NCI-H1694 (cell line): Measurements from ENCODE around the gene ARID3C.
A peak's percentile ranks its signal among the peaks of the same experiment; 100 is the strongest.

ENCODE experiments used
- DNase-seq: peaks from one replicate; lab custom pipeline; 2025; lab: John Stamatoyannopoulos, UW

ARID3C gene

GRCh38 chr9:34627716-34628655, 880 bp downstream of the ARID3C start:
- DNase-seq, result no peak

- no peak for DNase-seq
These were observed 3.7 kb downstream of the ARID3C start for GRCh38 chr9:34625186-34625486.

- DNase-seq, result no peak
These were observed 4.2 kb downstream of the ARID3C start for GRCh38 chr9:34624475-34625185.

GRCh38 chr9:34623374-34624235, 5.3 kb downstream of the ARID3C start:
- no peak for DNase-seq

GRCh38 chr9:34620061-34620994, 8.5 kb downstream of the ARID3C start, which contains the start of gene DCTN3:
DCTN3 (minus strand) TSS chr9:34620495; CDS start chr9:34620464, 31 bp downstream.
- DNase-seq, result peak; percentile 96

- DNase-seq, result no peak
These were observed 13.7 kb downstream of the ARID3C start for GRCh38 chr9:34615132-34615531.

- DNase-seq, result peak; percentile 77
These were observed 16.0 kb downstream of the ARID3C start for GRCh38 chr9:34612788-34613390.

- peak; percentile 31 for DNase-seq
These were observed 16.8 kb downstream of the ARID3C start, which contains the start of gene RPP25L for GRCh38 chr9:34611811-34612787. RPP25L (minus strand) TSS chr9:34612097; CDS start chr9:34611296, 801 bp downstream.

- no peak for DNase-seq
These were observed 17.5 kb downstream of the ARID3C start for GRCh38 chr9:34611251-34611810.

- no peak for DNase-seq
These were observed 18.2 kb downstream of the ARID3C start for GRCh38 chr9:34610434-34611206.

GRCh38 chr9:34607331-34607730, 21.5 kb downstream of the ARID3C start:
- DNase-seq, result no peak

GRCh38 chr9:34606905-34607304, 22.0 kb downstream of the ARID3C start:
- no peak for DNase-seq

GRCh38 chr9:34606190-34606589, 22.7 kb downstream of the ARID3C start:
- DNase-seq, result no peak

GRCh38 chr9:34603610-34604231, 25.1 kb downstream of the ARID3C start:
- DNase-seq, result peak; percentile 69

GRCh38 chr9:34601937-34602573, 26.8 kb downstream of the ARID3C start:
- DNase-seq, result no peak

- no peak for DNase-seq
These were observed 28.0 kb downstream of the ARID3C start for GRCh38 chr9:34600908-34601307.

- no peak for DNase-seq
These were observed 29.3 kb downstream of the ARID3C start for GRCh38 chr9:34599546-34599945.
